MM.1S (cell line): ENCODE measurements around the gene AAK1.

Source experiments
- EZH2 ChIP-seq: fragments of 300-600 bp; sonication (generic); optimal IDR thresholded peaks from 2 replicates; pipeline ENCODE3; 2017; ENCODE audit warnings: low read depth, mild to moderate bottlenecking, antibody characterized with exemption, low read length, mixed read lengths
- TF ChIP-seq, protein P1 (sequence below): fragments of 300-600 bp; sonication (generic); IDR thresholded peaks from 2 replicates; pipeline ENCODE4 v1.5.1; 2016; ENCODE audit warnings: antibody characterized with exemption, low read length, mixed read lengths

DNA sequence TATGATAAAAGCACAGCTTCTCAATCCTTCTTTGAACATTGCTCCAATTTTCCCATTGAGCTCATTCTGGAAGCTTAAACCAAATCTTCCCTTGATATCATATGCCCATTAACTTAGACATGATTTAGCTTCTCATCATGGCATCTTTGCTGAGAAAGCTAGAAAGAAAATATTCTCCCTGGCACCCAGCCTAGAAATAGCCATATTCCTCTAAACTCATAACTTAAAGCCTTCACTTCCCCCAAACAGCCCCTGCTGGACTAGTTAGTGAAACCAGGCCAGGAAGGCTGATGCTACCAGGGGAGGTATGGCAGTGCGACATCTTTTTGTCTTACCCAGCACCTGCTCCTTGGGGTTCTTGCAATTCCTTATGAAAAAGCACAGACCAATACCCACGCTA lies 4.3 kb downstream of the AAK1 start:
- TF ChIP-seq, protein P1, sequence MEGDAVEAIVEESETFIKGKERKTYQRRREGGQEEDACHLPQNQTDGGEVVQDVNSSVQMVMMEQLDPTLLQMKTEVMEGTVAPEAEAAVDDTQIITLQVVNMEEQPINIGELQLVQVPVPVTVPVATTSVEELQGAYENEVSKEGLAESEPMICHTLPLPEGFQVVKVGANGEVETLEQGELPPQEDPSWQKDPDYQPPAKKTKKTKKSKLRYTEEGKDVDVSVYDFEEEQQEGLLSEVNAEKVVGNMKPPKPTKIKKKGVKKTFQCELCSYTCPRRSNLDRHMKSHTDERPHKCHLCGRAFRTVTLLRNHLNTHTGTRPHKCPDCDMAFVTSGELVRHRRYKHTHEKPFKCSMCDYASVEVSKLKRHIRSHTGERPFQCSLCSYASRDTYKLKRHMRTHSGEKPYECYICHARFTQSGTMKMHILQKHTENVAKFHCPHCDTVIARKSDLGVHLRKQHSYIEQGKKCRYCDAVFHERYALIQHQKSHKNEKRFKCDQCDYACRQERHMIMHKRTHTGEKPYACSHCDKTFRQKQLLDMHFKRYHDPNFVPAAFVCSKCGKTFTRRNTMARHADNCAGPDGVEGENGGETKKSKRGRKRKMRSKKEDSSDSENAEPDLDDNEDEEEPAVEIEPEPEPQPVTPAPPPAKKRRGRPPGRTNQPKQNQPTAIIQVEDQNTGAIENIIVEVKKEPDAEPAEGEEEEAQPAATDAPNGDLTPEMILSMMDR = no peak
- TF ChIP-seq EZH2 = no peak
